Right lobe of liver (tissue), 6 donors: Measurements from ENCODE around the gene ULK4. TPM values are rescaled to one million over a fixed set of nuclear protein-coding genes. Genes with fewer than 3 reads are reported as not detected.

Source experiments
- ATAC-seq, 4 donors: fragments of 200-7000 bp; cut with Tn5 transposase; one replicate each; pipeline ENCODE4 v1.9.1; 2020; ENCODE audit warnings: mild to moderate bottlenecking in 4 of 4, moderate library complexity in 4 of 4
- DNase-seq, 3 donors: peaks; one replicate each; pipeline ENCODE4 v3.0.0-alpha.2; 2020
- H3K27ac ChIP-seq, 3 donors: fragments of 200-600 bp; one replicate each; pipeline ENCODE4 v1.8.0; 2022
- H3K27me3 ChIP-seq, 2 donors: fragments of 200-600 bp; one replicate each; pipeline ENCODE4 v1.8.0; 2022
- H3K36me3 ChIP-seq, 4 donors: fragments of 200-600 bp; sonication (generic) in 1 of 4; one replicate each; pipeline versions ENCODE4 v1.5.1 to v1.8.0; 2017 to 2022; ENCODE audit warnings: control low read depth in 1 of 4
- H3K4me1 ChIP-seq, 4 donors: fragments of 200-600 bp; sonication (generic) in 1 of 4; one replicate each; pipeline versions ENCODE4 v1.5.1 to v1.8.0; 2017 to 2022; ENCODE audit warnings: control low read depth in 1 of 4
- H3K4me3 ChIP-seq, 3 donors: fragments of 200-600 bp; one replicate each; pipeline ENCODE4 v1.8.0; 2022
- H3K9me3 ChIP-seq, 4 donors: fragments of 200-600 bp; sonication (generic) in 1 of 4; one replicate each; pipeline versions ENCODE4 v1.5.1 to v1.8.0; 2017 to 2022; ENCODE audit warnings: control low read depth in 1 of 4
- CTCF ChIP-seq, 4 donors: fragments of 200-600 bp in 3 of 4; fragments of 450-650 bp in 1 of 4; IDR thresholded peaks; one replicate each; pipeline versions ENCODE4 v1.5.1 to v1.8.0; 2016 to 2022; ENCODE audit warnings: antibody characterized with exemption in 4 of 4, mild to moderate bottlenecking in 2 of 4
- POLR2A ChIP-seq: fragments of 450-650 bp; IDR thresholded peaks from one replicate; pipeline ENCODE4 v1.6.1; 2017; ENCODE audit warnings: antibody characterized with exemption, mild to moderate bottlenecking
- WGBS: methylation state at CpG from one replicate; pipeline ENCODE4 v1.1.6; 2018; ENCODE audit warnings: low coverage, low lambda C conversion rate; ENCODE audit not compliant: insufficient coverage; ENCODE audit errors: missing lambda C conversion rate; 5-methylcytosine and 5-hydroxymethylcytosine counted together
- intact Hi-C, 2 donors: fragments of 100-400 bp; cut with DNase I; formaldehyde crosslinking; loops; one replicate each; pipeline versions ENCODE4 v1.11.2 to v1.14.1; 2022
- total RNA-seq, 6 experiments: library from RNA; depleted of rRNA in 2 of 6; stranded (reverse); fragments of >200 nt in 2 of 6; fragmentation: NEBNext Ultra II Directional in 3 of 6; extraction: Animal tissue kit (Norgen Biotek cat#: 25700) in 3 of 6; gene quantifications; one replicate each; pipeline versions ENCODE4 v1.1.0 to v1.2.4, GENCODE V29; 2016 to 2023
- donor health status: DM: no; HTN: yes; CAD: no.
- donor health status: DM: no; HTN: no; CAD: no.
- donor health status: DM: no; HTN: no; CAD: no.
- donor health status: DM: no; HTN: yes; CAD: no.
- donor health status: DM: no; HTN: yes; CAD: no.

The ULK4 gene
- total RNA-seq, 6 experiments from 2014 or later = 2.8 to 5.6 (median 4.9) TPM

GRCh38 chr3:41893977-41894376 is 67.9 kb downstream of the ULK4 start:
- no peaks in the 10 kb centered on the region for H3K9me3 ChIP-seq
- WGBS = 17% methylated on average over 1 of the region's 1 CpG
- no peaks in the 10 kb centered on the region for H3K36me3 ChIP-seq
- H3K27ac ChIP-seq = no peak overlapping the region
- TF ChIP-seq CTCF (IDR thresholded peaks at IDR 0.05) (peak; percentile 45 to 65 (median 55)), POLR2A (no peak)
- H3K27me3 ChIP-seq = no peaks in the 10 kb centered on the region
- no peak overlapping the region for H3K4me3 ChIP-seq
- ATAC-seq (peak in 3 of 4 donors; percentile 47 to 70 (median 55)), DNase-seq (no peak)
- peaks cover 0 to 14% (median 0%) of the 10 kb centered on the region in 4 donors for H3K4me1 ChIP-seq
- intact Hi-C loops = no loop called here

GRCh38 chr3:41888368-41889076 is 73.4 kb downstream of the ULK4 start:
- no peak overlapping the region for H3K27ac ChIP-seq
- DNase-seq (no peak), ATAC-seq (no peak)
- H3K9me3 ChIP-seq = no peaks in the 10 kb centered on the region
- no peak overlapping the region for H3K4me3 ChIP-seq
- WGBS = 53% methylated on average over 3 of the region's 3 CpGs
- no peaks in the 10 kb centered on the region for H3K36me3 ChIP-seq
- intact Hi-C loops = no loop called here
- no peaks in the 10 kb centered on the region for H3K27me3 ChIP-seq
- H3K4me1 ChIP-seq = no peaks in the 10 kb centered on the region
- TF ChIP-seq CTCF (IDR thresholded peaks at IDR 0.05) = no peak
- no peak for TF ChIP-seq POLR2A

GRCh38 chr3:41882956-41883355 is 78.9 kb downstream of the ULK4 start:
- peaks cover 0 to 9% (median 0%) of the 10 kb centered on the region in 4 donors for H3K4me1 ChIP-seq
- intact Hi-C loops = no loop called here
- DNase-seq (no peak), ATAC-seq (no peak)
- H3K27ac ChIP-seq = no peak overlapping the region
- no peak overlapping the region for H3K4me3 ChIP-seq
- H3K36me3 ChIP-seq = no peaks in the 10 kb centered on the region
- TF ChIP-seq POLR2A (no peak), CTCF (IDR thresholded peaks at IDR 0.05) (no peak)
- no peaks in the 10 kb centered on the region for H3K9me3 ChIP-seq
- H3K27me3 ChIP-seq = no peaks in the 10 kb centered on the region

GRCh38 chr3:41881233-41881821 is 80.6 kb downstream of the ULK4 start:
- TF ChIP-seq CTCF (IDR thresholded peaks at IDR 0.05) = peak; percentile 66 to 81 (median 71)
- TF ChIP-seq POLR2A = no peak
- H3K9me3 ChIP-seq = no peaks in the 10 kb centered on the region
- H3K4me3 ChIP-seq = no peak overlapping the region
- DNase-seq (no peak), ATAC-seq (peak in 2 of 4 donors; percentile 38 to 43)
- WGBS = 51% methylated on average over 3 of the region's 3 CpGs
- peaks cover 0 to 9% (median 0%) of the 10 kb centered on the region in 4 donors for H3K4me1 ChIP-seq
- H3K36me3 ChIP-seq = no peaks in the 10 kb centered on the region
- H3K27me3 ChIP-seq = no peaks in the 10 kb centered on the region
- H3K27ac ChIP-seq = no peak overlapping the region
- intact Hi-C loops = no loop called here
